H9 (cell line): ENCODE measurements around the gene RPGRIP1L. TPM values are rescaled to one million over a fixed set of nuclear protein-coding genes. Genes with fewer than 3 reads are reported as not detected.

Experiments used
- DNase-seq: peaks from one replicate; pipeline ENCODE4 v3.0.0-alpha.2; 2017
- H2AFZ ChIP-seq: one replicate; pipeline ENCODE4 v1.6.1; 2013; ENCODE audit warnings: mild to moderate bottlenecking, low read length, control low read depth, moderate library complexity
- H2AK5ac ChIP-seq: 2 replicates; pipeline ENCODE4 v1.6.1; 2013; ENCODE audit warnings: low read length, control low read depth, mixed read lengths; ENCODE audit not compliant: insufficient read length
- H2BK120ac ChIP-seq: one replicate; pipeline ENCODE4 v1.6.1; 2013; ENCODE audit warnings: low read depth, mild to moderate bottlenecking, low read length, control low read depth, inconsistent platforms; ENCODE audit not compliant: poor library complexity, severe bottlenecking
- H2BK12ac ChIP-seq: 2 replicates; pipeline ENCODE4 v1.6.1; 2013; ENCODE audit warnings: low read length, control low read depth, mixed read lengths, low read depth; ENCODE audit not compliant: insufficient read length
- H2BK15ac ChIP-seq: 2 replicates; pipeline ENCODE4 v1.6.1; 2013; ENCODE audit warnings: low read depth, low read length, control low read depth
- H2BK20ac ChIP-seq: one replicate; pipeline ENCODE4 v1.6.1; 2013; ENCODE audit warnings: low read depth, mild to moderate bottlenecking, low read length, control low read depth, inconsistent platforms; ENCODE audit not compliant: poor library complexity, severe bottlenecking
- H2BK5ac ChIP-seq: 2 replicates; pipeline ENCODE4 v1.6.1; 2013; ENCODE audit warnings: low read length, control low read depth, mixed read lengths; ENCODE audit not compliant: insufficient read length
- H3K14ac ChIP-seq: 2 replicates; pipeline ENCODE4 v1.6.1; 2013; ENCODE audit warnings: low read length, control low read depth; ENCODE audit not compliant: insufficient read depth
- H3K18ac ChIP-seq: 2 replicates; pipeline ENCODE4 v1.6.1; 2013; ENCODE audit warnings: low read depth, mild to moderate bottlenecking, mixed read lengths, low read length, control low read depth; ENCODE audit not compliant: insufficient read length
- H3K23ac ChIP-seq: 2 replicates; pipeline ENCODE4 v1.6.1; 2013; ENCODE audit warnings: low read length, control low read depth, mixed read lengths, low read depth; ENCODE audit not compliant: insufficient read length
- H3K23me2 ChIP-seq: 2 replicates; pipeline ENCODE4 v1.6.1; 2013; ENCODE audit warnings: low read depth, mild to moderate bottlenecking, mixed read lengths, low read length, control low read depth; ENCODE audit not compliant: insufficient read length, poor library complexity, severe bottlenecking
- H3K27ac ChIP-seq: 2 replicates; pipeline ENCODE4 v1.5.1; 2013; ENCODE audit warnings: low read length, control low read depth, mixed read lengths, low read depth; ENCODE audit not compliant: insufficient read length
- H3K27me3 ChIP-seq: 2 replicates; pipeline ENCODE4 v1.6.1; 2013; ENCODE audit warnings: low read length, control low read depth, inconsistent platforms; ENCODE audit not compliant: insufficient read depth
- H3K4ac ChIP-seq: 2 replicates; pipeline ENCODE4 v1.6.1; 2013; ENCODE audit warnings: low read depth, mild to moderate bottlenecking, control low read depth, inconsistent platforms, low read length, moderate library complexity
- H3K4me1 ChIP-seq: 2 replicates; pipeline ENCODE4 v1.6.1; 2013; ENCODE audit warnings: low read length, control low read depth, inconsistent platforms; ENCODE audit not compliant: insufficient read depth
- H3K4me2 ChIP-seq: 2 replicates; pipeline ENCODE4 v1.6.1; 2013; ENCODE audit warnings: low read length, control low read depth, mixed read lengths; ENCODE audit not compliant: insufficient read length, insufficient read depth
- H3K56ac ChIP-seq: 2 replicates; pipeline ENCODE4 v1.6.1; 2013; ENCODE audit warnings: low read depth, mild to moderate bottlenecking, mixed read lengths, low read length, control low read depth; ENCODE audit not compliant: insufficient read length
- H3K79me1 ChIP-seq: 2 replicates; pipeline ENCODE4 v1.6.1; 2013; ENCODE audit warnings: low read depth, mild to moderate bottlenecking, moderate library complexity, low read length, control low read depth, inconsistent platforms; ENCODE audit not compliant: insufficient read depth, poor library complexity, severe bottlenecking
- H3K79me2 ChIP-seq: 2 replicates; pipeline ENCODE4 v1.6.1; 2013; ENCODE audit warnings: low read length, control low read depth, inconsistent platforms; ENCODE audit not compliant: insufficient read depth
- H3K9ac ChIP-seq: 2 replicates; pipeline ENCODE4 v1.6.1; 2013; ENCODE audit warnings: low read length, control low read depth, mixed read lengths; ENCODE audit not compliant: insufficient read length; ENCODE audit errors: extremely low read depth
- H3K9me3 ChIP-seq: one replicate; pipeline ENCODE4 v1.6.1; 2013; ENCODE audit warnings: low read depth, low read length, inconsistent platforms; ENCODE audit not compliant: control insufficient read depth
- H3T11ph ChIP-seq: one replicate; pipeline ENCODE4 v1.6.1; 2013; ENCODE audit warnings: mild to moderate bottlenecking, low read length, control low read depth, inconsistent platforms
- H4K20me1 ChIP-seq: one replicate; pipeline ENCODE4 v1.6.1; 2013; ENCODE audit not compliant: control insufficient read depth, insufficient read length, insufficient read depth
- H4K5ac ChIP-seq: 2 replicates; pipeline ENCODE4 v1.6.1; 2013; ENCODE audit warnings: low read depth, mild to moderate bottlenecking, mixed read lengths, low read length, control low read depth; ENCODE audit not compliant: insufficient read length
- H4K8ac ChIP-seq: replicated peaks from 2 replicates; pipeline ENCODE4 v1.6.1; 2013; ENCODE audit warnings: low read length, control low read depth, mixed read lengths, low read depth; ENCODE audit not compliant: insufficient read length
- H4K91ac ChIP-seq: 2 replicates; pipeline ENCODE4 v1.6.1; 2013; ENCODE audit warnings: low read depth, mild to moderate bottlenecking, moderate library complexity, mixed read lengths, low read length, control low read depth; ENCODE audit not compliant: insufficient read length
- H3K27ac Mint-ChIP-seq, 3 experiments: 2 replicates in 2 of 3; 3 replicates in 1 of 3; pipeline ENCODE4 v1.8.0; 2020 to 2021; ENCODE audit warnings: mixed read lengths in 3 of 3, mild to moderate bottlenecking in 1 of 3, moderate library complexity in 1 of 3
- H3K27me3 Mint-ChIP-seq: 2 replicates; pipeline ENCODE4 v1.8.0; 2021; ENCODE audit warnings: low read depth, mild to moderate bottlenecking, moderate library complexity, mixed read lengths
- H3K36me3 Mint-ChIP-seq, 3 experiments: 2 replicates in 2 of 3; 3 replicates in 1 of 3; pipeline ENCODE4 v1.8.0; 2020 to 2021; ENCODE audit warnings: low read depth in 3 of 3, mixed read lengths in 3 of 3; ENCODE audit not compliant: insufficient read depth in 1 of 3
- H3K4me1 Mint-ChIP-seq, 2 experiments: 2 replicates each; pipeline ENCODE4 v1.8.0; 2020; ENCODE audit warnings: mixed read lengths in 2 of 2
- H3K4me3 Mint-ChIP-seq, 2 experiments: 2 replicates in 1 of 2; 3 replicates in 1 of 2; pipeline ENCODE4 v1.8.0; 2020 to 2021; ENCODE audit warnings: mild to moderate bottlenecking in 2 of 2, mixed read lengths in 2 of 2, moderate library complexity in 1 of 2
- H3K9me3 Mint-ChIP-seq, 2 experiments: 2 replicates in 1 of 2; 3 replicates in 1 of 2; pipeline ENCODE4 v1.8.0; 2020; ENCODE audit warnings: mild to moderate bottlenecking in 2 of 2, mixed read lengths in 2 of 2, moderate library complexity in 1 of 2
- WGBS: extraction: QIAGEN DNeasy Blood & Tissue Kit; methylation state at CpG from one replicate; pipeline ENCODE4 v1.1.7; 2013; ENCODE audit warnings: missing lambda C conversion rate, low lambda C conversion rate, mixed read lengths; ENCODE audit not compliant: insufficient read length; ENCODE audit errors: extremely low coverage; 5-methylcytosine and 5-hydroxymethylcytosine counted together
- total RNA-seq: library from RNA; stranded (reverse); gene quantifications from 2 replicates; pipeline ENCODE4 v1.2.1, GENCODE V29; 2021
- TF ChIP-seq, protein P1 (sequence below): fragments of 200-600 bp; sonication (generic); conservative IDR thresholded peaks from 3 replicates; pipeline ENCODE4 v1.8.0; 2021; ENCODE audit warnings: antibody characterized with exemption, mild to moderate bottlenecking

RPGRIP1L gene
- total RNA-seq, 1 experiment from 2014 or later = 11.7 TPM

DNA sequence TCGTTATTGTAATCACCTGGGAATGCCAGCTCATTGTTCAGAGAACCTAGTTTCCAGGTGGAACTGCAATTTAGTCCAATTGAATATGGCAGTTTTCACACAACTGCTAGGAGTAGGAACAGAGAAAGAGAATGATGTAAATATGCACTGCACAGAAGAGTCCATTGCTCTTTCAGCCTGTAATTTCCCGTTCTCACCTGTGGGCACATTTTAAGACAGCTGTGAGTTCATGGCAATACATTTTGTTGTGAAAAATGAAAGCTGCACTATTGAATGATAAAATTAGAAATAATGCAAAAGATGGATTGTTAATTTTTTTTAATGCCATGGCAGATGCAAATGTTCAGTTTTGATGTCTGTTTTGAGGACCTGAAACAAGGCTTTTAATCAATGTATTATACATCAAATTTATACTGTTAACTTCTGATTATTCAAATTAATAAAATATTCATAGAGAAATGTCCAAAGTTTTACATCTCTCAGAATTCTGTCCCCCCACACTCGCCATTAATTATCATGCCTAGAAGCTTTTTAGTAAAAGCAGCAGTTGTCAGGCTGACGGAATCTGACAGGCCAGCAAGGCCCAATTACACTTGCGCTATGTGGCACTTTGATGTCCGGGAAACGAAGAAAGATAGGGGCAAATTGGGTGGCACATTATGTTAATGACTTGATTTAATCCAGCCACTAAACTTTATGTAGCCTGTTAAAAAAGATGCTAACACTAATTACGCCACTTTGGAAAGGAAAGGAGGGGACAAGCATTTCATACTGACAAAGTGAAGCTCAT lies 72.2 kb downstream of the RPGRIP1L start:
- Histone ChIP-seq H3K9ac (no peak overlapping the region), H2BK5ac (no peak overlapping the region), H2BK20ac (no peak overlapping the region), H2BK15ac (no peak overlapping the region), H3K79me1 (no peaks in the 10 kb centered on the region), H3K27ac (no peak overlapping the region), H3K4me2 (no peak overlapping the region), H3K18ac (no peak overlapping the region), H4K20me1 (no peaks in the 10 kb centered on the region), H3K9me3 (no peaks in the 10 kb centered on the region), H2BK12ac (no peak overlapping the region), H2BK120ac (no peak overlapping the region), H3K27me3 (no peaks in the 10 kb centered on the region), H3K56ac (no peak overlapping the region), H3K4me1 (no peaks in the 10 kb centered on the region), H3K23me2 (no peaks in the 10 kb centered on the region), H2AK5ac (no peak overlapping the region), H4K5ac (no peak overlapping the region), H3K23ac (no peak overlapping the region), H3K14ac (no peak overlapping the region), H3K4ac (no peak overlapping the region), H4K8ac (no peak overlapping the region), H3K79me2 (no peaks in the 10 kb centered on the region), H3T11ph (no peak overlapping the region), H4K91ac (no peak overlapping the region), H2AFZ (no peak overlapping the region)
- no peak overlapping the region for H3K27ac Mint-ChIP-seq
- H3K27me3 Mint-ChIP-seq = no peaks in the 10 kb centered on the region
- no peak for DNase-seq
- no CpG with 5 or more reads among the region's 8 CpGs for WGBS
- no peaks in the 10 kb centered on the region for H3K9me3 Mint-ChIP-seq
- TF ChIP-seq, protein P1, sequence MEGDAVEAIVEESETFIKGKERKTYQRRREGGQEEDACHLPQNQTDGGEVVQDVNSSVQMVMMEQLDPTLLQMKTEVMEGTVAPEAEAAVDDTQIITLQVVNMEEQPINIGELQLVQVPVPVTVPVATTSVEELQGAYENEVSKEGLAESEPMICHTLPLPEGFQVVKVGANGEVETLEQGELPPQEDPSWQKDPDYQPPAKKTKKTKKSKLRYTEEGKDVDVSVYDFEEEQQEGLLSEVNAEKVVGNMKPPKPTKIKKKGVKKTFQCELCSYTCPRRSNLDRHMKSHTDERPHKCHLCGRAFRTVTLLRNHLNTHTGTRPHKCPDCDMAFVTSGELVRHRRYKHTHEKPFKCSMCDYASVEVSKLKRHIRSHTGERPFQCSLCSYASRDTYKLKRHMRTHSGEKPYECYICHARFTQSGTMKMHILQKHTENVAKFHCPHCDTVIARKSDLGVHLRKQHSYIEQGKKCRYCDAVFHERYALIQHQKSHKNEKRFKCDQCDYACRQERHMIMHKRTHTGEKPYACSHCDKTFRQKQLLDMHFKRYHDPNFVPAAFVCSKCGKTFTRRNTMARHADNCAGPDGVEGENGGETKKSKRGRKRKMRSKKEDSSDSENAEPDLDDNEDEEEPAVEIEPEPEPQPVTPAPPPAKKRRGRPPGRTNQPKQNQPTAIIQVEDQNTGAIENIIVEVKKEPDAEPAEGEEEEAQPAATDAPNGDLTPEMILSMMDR = no peak
- no peak overlapping the region for H3K4me3 Mint-ChIP-seq
- H3K4me1 Mint-ChIP-seq = peaks cover 0 to 3% of the 10 kb centered on the region in 2 experiments; a peak in 2 of 4 replicates
- H3K36me3 Mint-ChIP-seq = peaks cover 0 to 7% (median 0%) of the 10 kb centered on the region in 3 experiments; a peak in 4 of 7 replicates
